Skeletal muscle satellite cell (primary cell): ENCODE measurements around the gene LAPTM4A.
"Not testable (repeated sequence)": the region's sequence is repeated elsewhere in the genome, so short reads cannot be mapped to it uniquely, and the experiment has no call there.

Source experiments
- H3K27me3 ChIP-seq: 2 replicates; pipeline ENCODE4 v1.7.0; 2013; ENCODE audit warnings: low read length; ENCODE audit not compliant: control insufficient read depth, insufficient read depth
- H3K36me3 ChIP-seq: 2 replicates; pipeline ENCODE4 v1.7.0; 2013; ENCODE audit warnings: mild to moderate bottlenecking, control low read depth, low read length; ENCODE audit not compliant: insufficient read depth
- H3K4me1 ChIP-seq: 2 replicates; pipeline ENCODE4 v1.7.0; 2013; ENCODE audit warnings: low read length; ENCODE audit not compliant: control insufficient read depth, insufficient read depth
- H3K4me2 ChIP-seq: 2 replicates; pipeline ENCODE4 v1.7.0; 2013; ENCODE audit warnings: mild to moderate bottlenecking, low read length
- H3K4me3 ChIP-seq: 2 replicates; pipeline ENCODE4 v1.7.0; 2013; ENCODE audit warnings: low read length
- H3K9ac ChIP-seq: 2 replicates; pipeline ENCODE4 v1.7.0; 2013; ENCODE audit warnings: mild to moderate bottlenecking, low read depth, low read length, moderate library complexity
- H3K9me3 ChIP-seq: replicated peaks from 2 replicates; pipeline ENCODE4 v1.7.0; 2013; ENCODE audit warnings: mild to moderate bottlenecking, control low read depth, low read length

The LAPTM4A gene

GRCh38 chr2:20048488-20049448 is 2.7 kb downstream of the LAPTM4A start:
- H3K4me1 ChIP-seq: peaks cover 27% of the 10 kb centered on the region
- no peaks in the 10 kb centered on the region for H3K27me3 ChIP-seq
- peak overlapping the region; percentile 90 for H3K9ac ChIP-seq
- peak overlapping the region; percentile 86 for H3K4me3 ChIP-seq
- peak overlapping the region; percentile 80 for H3K4me2 ChIP-seq
- no peaks in the 10 kb centered on the region for H3K36me3 ChIP-seq
- H3K9me3 ChIP-seq: no peaks in the 10 kb centered on the region

GRCh38 chr2:20045712-20046292 is 5.6 kb downstream of the LAPTM4A start:
- peaks cover 27% of the 10 kb centered on the region for H3K4me1 ChIP-seq
- H3K36me3 ChIP-seq, H3K9me3 ChIP-seq, H3K27me3 ChIP-seq, H3K4me3 ChIP-seq, H3K4me2 ChIP-seq, H3K9ac ChIP-seq: not testable (repeated sequence)

- Histone ChIP-seq H3K27me3 (no peaks in the 10 kb centered on the region), H3K4me1 (peaks cover 34% of the 10 kb centered on the region), H3K4me2 (no peak overlapping the region), H3K9me3 (no peaks in the 10 kb centered on the region), H3K36me3 (peaks cover 8% of the 10 kb centered on the region), H3K4me3 (no peak overlapping the region), H3K9ac (no peak overlapping the region)
Measured at GRCh38 chr2:20044778-20045177, 6.7 kb downstream of the LAPTM4A start.

- Histone ChIP-seq H3K9me3 (no peaks in the 10 kb centered on the region), H3K36me3 (peaks cover 27% of the 10 kb centered on the region), H3K4me1 (peaks cover 18% of the 10 kb centered on the region), H3K4me3 (no peak overlapping the region), H3K27me3 (no peaks in the 10 kb centered on the region), H3K9ac (no peak overlapping the region), H3K4me2 (no peak overlapping the region)
Measured at GRCh38 chr2:20042531-20042930, 8.9 kb downstream of the LAPTM4A start.

GRCh38 chr2:20040489-20041172 is 10.8 kb downstream of the LAPTM4A start:
- peak overlapping the region; percentile 26 for H3K4me2 ChIP-seq
- no peak overlapping the region for H3K9ac ChIP-seq
- peaks cover 18% of the 10 kb centered on the region for H3K4me1 ChIP-seq
- no peaks in the 10 kb centered on the region for H3K27me3 ChIP-seq
- no peaks in the 10 kb centered on the region for H3K9me3 ChIP-seq
- H3K4me3 ChIP-seq: no peak overlapping the region
- H3K36me3 ChIP-seq: peaks cover 43% of the 10 kb centered on the region

- H3K27me3 ChIP-seq: no peaks in the 10 kb centered on the region
- no peak overlapping the region for H3K4me3 ChIP-seq
- no peak overlapping the region for H3K9ac ChIP-seq
- peaks cover 72% of the 10 kb centered on the region for H3K36me3 ChIP-seq
- no peaks in the 10 kb centered on the region for H3K9me3 ChIP-seq
- H3K4me2 ChIP-seq: no peak overlapping the region
- peaks cover 17% of the 10 kb centered on the region for H3K4me1 ChIP-seq
Measured at GRCh38 chr2:20037660-20038059, 13.8 kb downstream of the LAPTM4A start.

- Histone ChIP-seq H3K4me3 (no peak overlapping the region), H3K9me3 (no peaks in the 10 kb centered on the region), H3K27me3 (no peaks in the 10 kb centered on the region), H3K36me3 (peaks cover 88% of the 10 kb centered on the region), H3K9ac (no peak overlapping the region), H3K4me2 (no peak overlapping the region), H3K4me1 (peaks cover 10% of the 10 kb centered on the region)
Measured at GRCh38 chr2:20035955-20036666, 15.3 kb downstream of the LAPTM4A start.

GRCh38 chr2:20034821-20035220 is 16.6 kb downstream of the LAPTM4A start:
- Histone ChIP-seq H3K9ac (no peak overlapping the region), H3K4me2 (no peak overlapping the region), H3K4me3 (no peak overlapping the region), H3K4me1 (no peaks in the 10 kb centered on the region), H3K27me3 (no peaks in the 10 kb centered on the region), H3K36me3 (peaks cover 92% of the 10 kb centered on the region), H3K9me3 (no peaks in the 10 kb centered on the region)

GRCh38 chr2:20034218-20034617 is 17.2 kb downstream of the LAPTM4A start:
- Histone ChIP-seq H3K4me3 (no peak overlapping the region), H3K36me3 (peaks cover 94% of the 10 kb centered on the region)

GRCh38 chr2:20033322-20033721 is 18.1 kb downstream of the LAPTM4A start:
- H3K9ac ChIP-seq: no peak overlapping the region
- no peaks in the 10 kb centered on the region for H3K27me3 ChIP-seq
- H3K4me2 ChIP-seq: no peak overlapping the region
- peaks cover 94% of the 10 kb centered on the region for H3K36me3 ChIP-seq
- no peak overlapping the region for H3K4me3 ChIP-seq
- H3K4me1 ChIP-seq: no peaks in the 10 kb centered on the region
- no peaks in the 10 kb centered on the region for H3K9me3 ChIP-seq

More at GRCh38 chr2:20034218-20034617, 17.2 kb downstream of the LAPTM4A start:
- Histone ChIP-seq H3K9ac (no peak overlapping the region), H3K4me2 (no peak overlapping the region), H3K4me1 (no peaks in the 10 kb centered on the region), H3K27me3 (no peaks in the 10 kb centered on the region), H3K9me3 (no peaks in the 10 kb centered on the region)

- no peaks in the 10 kb centered on the region for H3K27me3 ChIP-seq
- H3K9me3 ChIP-seq: no peaks in the 10 kb centered on the region
- peaks cover 78% of the 10 kb centered on the region for H3K36me3 ChIP-seq
Measured at GRCh38 chr2:20030224-20030623, 21.2 kb downstream of the LAPTM4A start.

More at GRCh38 chr2:20030224-20030623, 21.2 kb downstream of the LAPTM4A start:
- Histone ChIP-seq H3K4me3 (no peak overlapping the region), H3K4me1 (peaks cover 9% of the 10 kb centered on the region), H3K4me2 (no peak overlapping the region), H3K9ac (no peak overlapping the region)
